ENCODE results near the gene DUSP6.

Gene DUSP6

GRCh38 chr12:89373763-89374572, 21.7 kb upstream of the DUSP6 start:
- DNase-seq: no peak

GRCh38 chr12:89372584-89373370, 20.5 kb upstream of the DUSP6 start:
- DNase-seq: no peak

- DNase-seq: no peak
These were observed 18.5 kb upstream of the DUSP6 start for GRCh38 chr12:89370850-89371249.

DNA sequence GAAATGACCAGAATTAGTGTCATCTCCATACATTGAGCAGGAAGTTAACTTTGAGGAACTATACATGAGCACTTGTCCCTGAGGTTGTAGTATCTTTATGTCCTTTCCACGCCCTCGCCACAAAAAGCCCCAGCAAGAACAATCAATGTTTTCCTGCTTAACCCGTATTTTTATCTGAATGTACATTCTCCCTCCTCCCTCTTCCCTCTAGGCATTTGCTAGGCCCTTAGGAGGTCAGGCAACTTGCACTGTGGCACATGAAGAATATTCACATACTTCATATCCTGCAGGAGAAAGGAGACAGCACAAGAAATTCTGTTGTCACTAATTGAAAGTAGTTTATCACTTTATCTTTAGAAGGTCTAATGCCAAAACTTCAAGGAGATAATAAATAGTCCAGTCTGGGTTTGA, 18.1 kb upstream of the DUSP6 start:
- DNase-seq: no peak

- no peak for DNase-seq
These were observed 16.9 kb upstream of the DUSP6 start for GRCh38 chr12:89369166-89369565.

DNA sequence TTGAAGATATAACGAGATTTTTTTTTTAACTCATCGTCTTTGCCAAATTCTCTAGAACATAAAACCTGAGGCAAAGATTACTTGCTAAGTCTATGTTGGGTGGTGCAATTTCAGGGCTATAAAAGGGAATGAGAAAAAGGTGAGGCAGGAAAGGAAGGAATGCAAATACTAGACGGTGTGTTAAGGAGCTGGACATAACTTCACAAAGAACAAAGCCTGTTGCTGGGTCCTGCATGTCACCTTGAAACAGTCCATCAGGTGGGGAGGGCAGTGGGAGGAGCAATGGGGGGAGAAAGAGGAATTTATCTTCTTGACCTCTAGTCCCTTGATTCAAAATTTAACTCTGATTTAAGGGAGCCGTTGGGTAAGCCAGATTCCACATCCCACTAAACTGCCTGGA, 16.1 kb upstream of the DUSP6 start:
- DNase-seq: no peak

DNA sequence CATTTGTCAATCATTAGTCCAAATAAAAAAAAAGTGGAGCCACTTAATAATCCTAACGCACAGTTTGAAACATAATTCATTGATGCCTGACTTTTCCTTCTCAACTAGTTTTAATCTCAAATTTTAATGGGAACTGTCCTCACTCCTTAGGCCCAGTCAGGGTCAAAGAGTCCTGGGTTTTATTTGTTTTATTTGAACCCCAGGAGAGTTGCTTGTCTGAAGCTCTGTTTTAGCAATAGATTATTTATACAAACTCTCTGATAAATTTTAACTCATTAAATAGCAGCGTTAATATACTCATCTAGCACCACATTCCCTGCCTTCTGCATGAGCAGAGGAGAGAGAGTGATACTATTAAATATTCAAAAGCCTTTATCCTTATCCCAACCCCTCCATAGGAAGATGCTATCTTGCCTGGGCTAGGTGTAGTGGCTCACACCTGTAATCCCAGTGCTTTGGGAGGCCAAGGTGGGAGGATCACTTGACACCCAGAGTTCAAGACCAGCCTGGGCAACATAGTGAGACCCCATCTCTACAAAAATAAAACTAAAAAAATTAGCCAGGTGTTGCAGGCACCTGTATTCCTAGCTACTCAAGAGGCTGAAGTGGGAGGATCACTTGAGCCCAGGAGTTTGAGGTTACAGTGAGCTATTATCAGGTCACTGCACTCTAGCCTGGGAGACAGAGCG, 14.5 kb upstream of the DUSP6 start:
- no peak for DNase-seq

DNA sequence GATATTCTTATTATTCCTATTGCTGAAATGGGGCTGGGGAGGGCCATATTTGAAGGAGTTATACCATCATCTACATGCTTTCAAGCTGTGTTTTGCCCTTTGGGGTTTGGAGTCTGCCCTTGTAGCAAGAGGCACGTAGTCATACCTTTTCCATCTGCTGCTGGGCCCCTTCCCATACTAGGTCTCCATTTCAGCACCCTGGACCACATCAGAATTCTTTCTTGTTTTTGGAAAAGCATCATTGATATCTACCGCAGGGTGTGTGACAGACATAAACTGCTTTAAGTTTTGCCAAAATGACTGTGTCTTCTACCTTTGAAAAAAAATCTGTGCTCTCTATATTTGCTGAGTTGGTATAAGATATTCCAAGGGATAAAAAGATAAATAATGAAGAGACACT, 12.3 kb upstream of the DUSP6 start:
- no peak for DNase-seq

- no peak for DNase-seq
These were observed 11.8 kb upstream of the DUSP6 start for GRCh38 chr12:89364058-89364457.

- DNase-seq: no peak
These were observed 11.3 kb upstream of the DUSP6 start for GRCh38 chr12:89363582-89363981.

DNA sequence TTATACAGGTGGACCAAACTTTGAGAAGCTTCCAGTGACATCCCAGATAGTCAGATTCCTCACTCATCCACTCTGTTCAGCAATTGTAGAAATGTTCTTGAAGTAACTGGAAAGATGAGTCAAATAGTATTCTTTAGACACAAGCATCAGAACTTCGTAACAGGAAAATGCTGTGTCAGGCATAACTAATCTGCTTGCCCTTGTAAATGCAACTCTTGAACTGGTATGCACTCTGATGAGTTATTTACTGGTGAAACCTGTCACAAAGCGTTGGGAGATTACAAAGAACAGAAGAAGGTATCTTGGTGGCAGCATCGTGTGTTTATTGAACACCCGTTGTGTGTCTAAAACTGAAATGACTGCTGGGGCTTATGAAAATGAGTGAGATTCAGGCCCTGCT, 10.8 kb upstream of the DUSP6 start:
- DNase-seq: no peak

DNA sequence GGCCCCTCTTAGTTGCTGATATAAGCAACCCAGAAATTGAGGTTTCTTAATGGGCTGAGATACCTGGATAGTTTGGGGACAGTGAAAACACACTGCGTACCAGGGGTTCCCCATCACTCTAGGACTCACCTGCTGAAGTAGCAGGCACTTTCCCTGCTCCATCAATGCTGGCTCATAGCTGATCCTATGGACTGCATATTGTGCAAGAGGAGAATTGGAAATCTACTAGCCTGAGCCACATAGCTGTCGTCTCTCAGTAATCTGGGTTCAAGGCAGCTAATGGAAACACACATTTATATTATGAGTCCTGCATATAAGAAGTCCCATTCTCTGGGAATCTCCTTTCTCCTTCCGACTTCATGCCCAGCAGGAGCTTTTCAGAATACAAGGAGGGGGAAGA, 7.3 kb upstream of the DUSP6 start:
- no peak for DNase-seq

GRCh38 chr12:89358805-89359204, 6.5 kb upstream of the DUSP6 start:
- no peak for DNase-seq

DNA sequence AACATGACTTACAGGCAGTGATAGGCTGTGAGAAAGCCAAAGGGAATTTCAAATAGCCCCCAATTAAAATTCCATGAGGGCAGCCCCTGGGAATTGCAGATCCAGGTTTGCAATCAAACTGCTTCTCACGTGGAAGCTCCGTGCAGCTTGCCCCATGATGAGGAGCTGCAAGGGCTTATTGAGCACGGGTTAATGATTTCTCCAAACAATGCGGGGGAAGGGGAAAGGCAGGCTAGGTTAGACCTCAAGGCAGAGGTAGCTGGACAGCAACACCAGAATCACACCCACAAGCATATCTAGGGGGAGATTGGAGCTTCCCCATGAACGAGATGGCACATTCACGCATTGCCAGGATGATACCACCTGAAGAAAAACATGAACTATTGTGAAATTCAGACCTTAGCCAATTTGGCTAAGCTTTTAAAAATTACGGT, 5.0 kb upstream of the DUSP6 start:
- DNase-seq: no peak

GRCh38 chr12:89356069-89356665, 3.9 kb upstream of the DUSP6 start:
- no peak for DNase-seq

DNA sequence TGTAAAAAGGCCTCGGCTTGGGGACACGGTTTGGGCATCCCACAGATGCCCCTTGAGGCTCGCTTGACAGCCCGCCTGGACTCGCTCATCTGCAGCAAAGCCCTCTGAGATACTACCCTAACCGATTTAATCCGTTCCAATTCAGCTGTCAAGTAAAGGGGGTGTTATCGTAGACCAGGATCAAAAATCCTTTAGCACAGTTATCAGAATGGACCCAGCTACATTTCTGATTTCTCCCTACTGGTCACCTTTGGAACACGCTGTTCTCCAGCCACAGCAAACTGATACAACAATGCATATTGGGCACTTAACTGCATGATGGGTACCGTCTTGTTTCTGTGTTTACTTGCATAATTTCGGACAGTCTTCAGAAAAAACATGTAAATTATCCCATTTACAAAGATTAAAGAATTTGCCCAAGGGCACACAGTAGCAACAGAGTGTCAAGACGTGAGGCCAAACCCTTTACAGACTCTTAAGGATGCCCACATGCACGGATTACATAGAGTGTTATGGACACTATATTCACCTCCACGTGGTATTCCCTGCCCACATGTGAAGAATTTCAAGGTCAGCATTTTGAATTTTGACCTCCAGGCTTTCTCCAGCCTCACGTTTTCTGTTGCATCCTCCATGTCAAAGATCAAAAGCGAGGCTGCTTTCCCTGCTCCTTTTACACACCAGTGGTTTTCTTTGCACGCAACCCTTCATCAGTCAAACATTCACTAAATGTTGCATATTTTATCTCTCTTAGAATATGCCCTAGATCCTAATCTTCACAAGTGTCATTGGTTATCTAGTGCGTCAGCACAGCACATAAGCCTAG, 3.2 kb upstream of the DUSP6 start:
- no peak for DNase-seq

DNA sequence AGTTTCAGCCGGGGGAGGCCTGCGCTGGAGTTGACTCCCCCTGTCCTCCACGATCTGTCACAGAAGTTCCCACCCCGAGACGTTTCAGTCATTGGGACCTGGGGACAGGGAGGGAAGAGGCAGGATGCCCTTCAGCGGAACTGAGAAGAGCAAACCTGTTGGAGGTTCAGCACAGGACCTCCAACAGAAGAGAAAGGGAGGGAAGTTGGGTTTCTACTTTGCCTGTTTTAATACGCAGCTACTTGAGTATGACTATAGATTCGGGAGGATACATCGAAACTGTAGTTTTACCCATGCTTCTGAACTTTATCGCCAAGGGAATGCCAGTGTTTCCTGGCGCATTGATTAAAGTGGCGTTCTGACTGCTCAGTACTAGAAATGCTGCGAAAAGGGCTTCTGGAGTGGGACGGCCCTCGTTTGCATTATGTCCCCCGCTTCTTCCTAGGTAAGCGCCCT, 2.3 kb upstream of the DUSP6 start:
- no peak for DNase-seq

DNA sequence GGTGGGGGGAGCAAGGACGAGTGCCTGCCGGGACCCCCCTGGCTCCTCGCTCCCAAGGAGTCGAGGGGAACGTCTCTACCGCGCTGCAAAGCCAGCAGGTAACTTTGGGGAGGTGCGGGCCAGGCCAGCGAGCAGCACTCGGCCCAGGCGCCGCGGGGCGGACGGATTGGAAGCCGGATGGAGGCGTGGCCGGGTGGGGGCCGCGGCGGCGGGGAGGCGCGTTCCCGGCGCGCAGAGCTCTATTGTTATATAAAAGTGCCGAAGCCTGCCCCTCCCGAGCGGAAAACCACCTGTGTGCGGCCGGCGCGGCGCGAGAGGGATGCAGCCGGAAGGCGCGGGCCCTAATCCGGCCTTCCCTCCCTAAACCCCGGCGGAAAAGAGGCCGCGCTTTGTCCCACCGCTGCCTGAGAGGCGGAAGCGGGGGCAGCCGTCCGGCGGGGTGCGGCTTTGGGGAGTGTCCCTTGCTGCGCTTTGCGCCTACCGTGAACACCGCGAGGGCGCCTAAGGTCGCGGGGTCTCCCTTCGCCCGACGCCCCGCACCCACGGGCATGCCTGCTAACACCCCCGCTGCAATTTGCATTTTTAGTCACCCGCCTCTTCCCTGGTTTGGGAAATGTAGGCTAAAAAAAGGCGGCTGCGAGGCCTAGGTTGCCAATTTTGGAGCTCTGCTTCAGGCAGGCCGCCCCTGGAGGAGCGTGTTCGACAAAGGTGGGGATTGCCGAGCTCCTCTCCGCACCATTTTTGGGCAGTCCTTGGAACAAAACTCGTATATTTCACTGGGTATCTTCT, 1.7 kb upstream of the DUSP6 start:
- DNase-seq: peak; percentile 54

DNA sequence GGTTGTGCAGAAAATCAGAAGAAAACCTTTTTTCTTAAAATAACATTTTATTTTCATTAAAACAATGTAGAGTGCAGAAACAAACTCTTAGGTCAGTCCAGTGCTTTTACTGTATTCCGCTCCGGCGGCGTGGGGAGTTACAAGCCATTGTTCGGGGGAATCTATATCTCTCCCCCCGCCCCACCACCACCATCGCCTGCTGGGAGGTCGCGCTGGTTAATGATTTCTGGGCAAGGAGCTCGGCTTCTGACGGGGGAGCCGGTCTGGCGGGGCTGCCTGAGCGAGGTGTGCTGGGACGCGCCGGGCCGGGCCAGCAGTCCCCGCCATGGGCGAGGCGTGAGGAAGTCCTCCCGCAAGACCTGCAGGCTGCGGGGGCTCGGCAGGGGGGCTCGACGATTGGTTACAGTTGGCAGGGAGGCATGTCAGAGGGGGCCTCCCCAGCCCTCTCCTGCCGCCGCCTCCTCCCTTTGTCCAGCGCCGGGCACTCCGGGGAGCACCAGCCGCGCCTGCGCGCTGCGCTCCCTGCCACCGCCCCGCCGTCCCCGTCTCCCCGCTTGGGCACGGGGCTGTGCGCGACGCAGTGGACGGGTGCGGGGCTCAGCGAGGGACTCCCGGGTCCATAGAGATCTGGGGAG, 1.0 kb upstream of the DUSP6 start:
- no peak for DNase-seq

- DNase-seq: no peak
These were observed 134 bp downstream of the DUSP6 start for GRCh38 chr12:89352242-89352491.

All from CD4-positive, alpha-beta T cell treated with Interleukin-4 for 4 hours (primary cell).